ENCODE results near the gene CLEC18B. TPM values are rescaled to one million over a fixed set of nuclear protein-coding genes. Genes with fewer than 3 reads are reported as not detected.
"Not testable (repeated sequence)": the region's sequence is repeated elsewhere in the genome, so short reads cannot be mapped to it uniquely, and the experiment has no call there.

CLEC18B gene
- total RNA-seq, result 10 to 100 TPM in 1 of 9 donors, 1 to 10 TPM in 6, not detected in 2; 1.3 to 10.9 (median 4.2) TPM
- polyA plus RNA-seq, result 1 to 10 TPM in 2 of 3 donors, under 1 TPM in 1; 0.57 to 6.0 (median 3.4) TPM
- long read RNA-seq, donor 1, result 0 reads
- long read RNA-seq, donor 2, result 0 reads
- long read RNA-seq, donor 3, result 0 reads
- long read RNA-seq, donor 4, result 0 reads
- long read RNA-seq, donor 5, partial matches to known transcripts, result 1 of 27 reads
- long read RNA-seq, donor 5, other reads (novel, unspliced or antisense), result 26 of 27 reads
- long read RNA-seq, donor 6, result 0 reads
- long read RNA-seq, donor 7, result 0 reads
- long read RNA-seq, donor 8, result 0 reads
- long read RNA-seq, donor 9, result 0 reads
- long read RNA-seq, donor 10, result 0 reads

DNA sequence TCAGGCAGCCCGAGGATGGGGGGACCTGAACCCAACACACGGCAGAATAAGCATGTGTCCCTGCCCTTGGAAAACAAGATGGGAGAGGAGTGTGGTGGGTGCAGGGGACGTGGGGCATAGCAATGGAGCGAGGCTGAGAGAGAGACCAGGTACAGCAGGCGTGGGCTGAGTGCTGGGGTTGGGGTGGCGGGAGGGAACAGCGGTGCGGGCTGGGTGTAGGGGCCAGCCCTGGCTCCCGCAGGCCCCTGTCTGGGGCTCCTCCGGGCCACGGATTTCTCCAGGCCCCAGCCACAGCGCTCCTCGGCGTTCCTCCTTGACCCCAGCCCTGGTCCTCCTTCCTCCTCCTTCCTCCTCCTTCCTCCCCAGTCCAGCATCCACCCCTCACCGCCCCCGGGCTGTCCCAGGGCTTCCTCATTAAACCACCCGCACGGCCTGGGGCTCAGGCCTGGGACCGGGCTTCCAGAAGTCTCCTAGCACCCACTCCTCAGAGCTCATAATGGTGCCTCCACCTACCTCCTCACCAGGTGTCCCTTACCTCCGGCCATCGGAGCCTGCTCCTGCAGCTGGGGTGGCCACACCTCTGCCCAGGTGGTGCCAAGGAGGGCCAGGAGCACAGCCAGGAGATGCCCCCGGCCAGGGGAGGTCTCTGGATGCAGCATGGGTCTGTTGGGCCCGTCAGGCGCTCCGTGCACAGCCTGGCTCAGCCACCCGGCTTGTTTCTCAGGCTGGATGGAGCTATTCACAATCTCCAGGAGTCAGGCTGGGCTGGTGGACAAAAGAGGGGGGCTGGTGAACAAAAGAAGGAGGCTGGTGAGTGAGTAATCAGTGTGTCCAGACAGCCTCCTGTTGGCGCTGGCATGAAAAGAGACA is at the start of gene CLEC18B:
TSS of gene CLEC18B (minus strand) at position 867 of the 870 bp plus-strand sequence. CDS start at position 659, 208 bp downstream.
- WGBS, 4 donors, result 76 to 100% (median 84%) methylated on average over 1 to 8 of the region's 27 CpGs
- intact Hi-C loops (cut with DNase I); DNase-seq: not testable (repeated sequence)

DNA sequence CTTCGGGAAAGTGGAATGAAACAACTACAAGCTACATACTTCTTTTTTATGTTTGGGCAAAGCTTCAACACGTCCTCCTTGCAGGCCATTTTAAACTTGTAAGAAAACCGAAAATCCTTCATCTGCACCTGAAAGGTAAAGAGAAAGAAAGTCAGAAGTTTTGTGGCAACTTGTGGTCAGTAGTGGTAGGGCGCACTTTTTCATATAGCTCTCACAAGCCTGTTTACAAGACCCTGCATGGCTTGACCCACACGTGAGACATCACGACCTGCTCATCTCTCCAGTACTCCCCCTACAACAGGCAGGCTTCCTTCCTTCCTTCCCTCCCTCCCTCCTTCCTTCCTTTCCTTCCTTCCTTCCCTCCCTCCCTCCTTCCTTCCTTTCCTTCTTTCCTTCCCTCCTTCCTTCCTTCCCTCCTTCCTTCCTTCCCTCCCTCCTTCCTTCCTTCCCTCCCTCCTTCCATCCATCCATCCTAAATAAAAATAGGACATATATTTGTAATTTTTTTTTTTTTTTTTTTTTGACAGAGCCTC is 48.7 kb upstream of the CLEC18B start:
- DNase-seq, result no peak
- TF ChIP-seq, protein P1, sequence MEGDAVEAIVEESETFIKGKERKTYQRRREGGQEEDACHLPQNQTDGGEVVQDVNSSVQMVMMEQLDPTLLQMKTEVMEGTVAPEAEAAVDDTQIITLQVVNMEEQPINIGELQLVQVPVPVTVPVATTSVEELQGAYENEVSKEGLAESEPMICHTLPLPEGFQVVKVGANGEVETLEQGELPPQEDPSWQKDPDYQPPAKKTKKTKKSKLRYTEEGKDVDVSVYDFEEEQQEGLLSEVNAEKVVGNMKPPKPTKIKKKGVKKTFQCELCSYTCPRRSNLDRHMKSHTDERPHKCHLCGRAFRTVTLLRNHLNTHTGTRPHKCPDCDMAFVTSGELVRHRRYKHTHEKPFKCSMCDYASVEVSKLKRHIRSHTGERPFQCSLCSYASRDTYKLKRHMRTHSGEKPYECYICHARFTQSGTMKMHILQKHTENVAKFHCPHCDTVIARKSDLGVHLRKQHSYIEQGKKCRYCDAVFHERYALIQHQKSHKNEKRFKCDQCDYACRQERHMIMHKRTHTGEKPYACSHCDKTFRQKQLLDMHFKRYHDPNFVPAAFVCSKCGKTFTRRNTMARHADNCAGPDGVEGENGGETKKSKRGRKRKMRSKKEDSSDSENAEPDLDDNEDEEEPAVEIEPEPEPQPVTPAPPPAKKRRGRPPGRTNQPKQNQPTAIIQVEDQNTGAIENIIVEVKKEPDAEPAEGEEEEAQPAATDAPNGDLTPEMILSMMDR (IDR thresholded peaks at IDR 0.05), result no peak
- no peak for TF ChIP-seq POLR2A (IDR thresholded peaks at IDR 0.05)
- no peak overlapping the region for H3K4me3 ChIP-seq
- WGBS, 4 donors, result 79 to 97% (median 92%) methylated on average over 5 to 6 of the region's 6 CpGs
- no peak overlapping the region for H3K27ac ChIP-seq
- no peaks in the 10 kb centered on the region for H3K4me1 ChIP-seq (replicated peaks in 1 of 2)
- H3K36me3 ChIP-seq (replicated peaks in 1 of 2), result peaks cover 0 to 87% of the 10 kb centered on the region in 2 donors
- no peaks in the 10 kb centered on the region for H3K27me3 ChIP-seq
- H3K9me3 ChIP-seq (replicated peaks in 1 of 3), result no peaks in the 10 kb centered on the region
- intact Hi-C loops (cut with DNase I), result loop anchor here (10.0 kb wide), 1 partner anchor 155 kb away; no protein-coding TSS in a partner anchor

More for the DNA sequence above, at the start of gene CLEC18B:
- not testable (repeated sequence) for H3K27me3 ChIP-seq; H3K4me3 ChIP-seq; H3K27ac ChIP-seq; H3K36me3 ChIP-seq (replicated peaks in 1 of 2); H3K4me1 ChIP-seq (replicated peaks in 1 of 2); H3K9me3 ChIP-seq (replicated peaks in 1 of 3)

DNA sequence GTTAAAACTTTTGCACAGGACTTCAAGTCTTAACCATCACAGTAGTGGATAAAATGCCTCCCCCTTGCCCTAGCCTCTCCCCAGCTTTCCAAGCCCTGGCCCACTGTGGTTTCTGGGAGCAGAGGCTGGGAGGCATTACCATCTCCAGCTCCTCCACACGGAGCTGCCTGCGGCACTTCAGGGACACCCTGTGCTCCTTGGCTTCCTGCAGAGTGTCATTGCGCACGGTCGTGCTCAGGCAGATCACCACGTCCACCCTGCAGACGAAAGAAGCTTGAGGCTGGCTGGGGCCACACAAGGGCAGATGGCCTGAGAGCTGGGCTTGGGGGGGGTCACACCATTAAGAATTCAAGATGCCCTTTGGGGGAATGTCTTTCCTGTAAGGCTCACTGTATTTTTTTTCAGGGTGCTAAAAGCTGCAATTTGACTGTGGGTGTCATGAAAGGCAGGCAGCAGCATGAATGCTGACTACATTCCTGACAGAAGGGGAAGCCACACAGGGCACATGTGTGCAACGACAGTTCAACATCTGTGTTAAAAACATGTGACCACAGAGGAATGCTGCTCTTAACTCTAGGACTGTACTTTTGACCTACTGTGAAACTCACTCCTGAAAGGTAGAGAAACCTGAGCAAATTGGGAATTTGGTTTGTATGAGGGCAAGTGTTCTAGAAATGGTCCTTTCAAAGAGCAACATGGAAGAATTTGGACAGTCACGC is 47.7 kb upstream of the CLEC18B start:
- TF ChIP-seq, protein P1 (IDR thresholded peaks at IDR 0.05), result no peak
- no peak for TF ChIP-seq POLR2A (IDR thresholded peaks at IDR 0.05)
- Histone ChIP-seq H3K27ac (no peak overlapping the region), H3K4me3 (no peak overlapping the region), H3K36me3 (replicated peaks in 1 of 2) (peaks cover 0 to 85% of the 10 kb centered on the region in 2 donors), H3K27me3 (no peaks in the 10 kb centered on the region), H3K4me1 (replicated peaks in 1 of 2) (no peaks in the 10 kb centered on the region), H3K9me3 (replicated peaks in 1 of 3) (no peaks in the 10 kb centered on the region)
- intact Hi-C loops (cut with DNase I), result loop anchor here in 1 of 2 donors (10.0 kb wide), 1 partner anchor 156 kb away; no protein-coding TSS in a partner anchor
- DNase-seq, result no peak
- 87 to 93% (median 91%) methylated on average over 9 of the region's 9 CpGs for WGBS, 4 donors

DNA sequence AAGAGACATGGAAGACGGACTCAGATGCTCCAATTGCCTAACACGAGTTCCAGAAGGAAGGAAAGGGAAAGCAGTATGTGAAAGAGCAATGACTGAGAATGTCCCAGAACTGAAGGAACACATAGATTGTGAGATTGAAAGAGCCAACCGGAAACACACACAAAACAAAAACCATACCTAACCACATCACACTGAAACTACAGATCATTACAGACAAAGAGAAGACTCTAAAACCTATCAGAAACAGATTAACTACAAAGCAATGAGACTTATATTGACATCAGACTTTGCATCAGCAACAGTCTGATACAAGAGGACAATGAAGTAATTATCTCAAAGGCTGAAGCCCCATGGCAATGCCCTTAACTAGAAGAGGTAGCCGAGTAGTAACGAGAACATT is 45.6 kb upstream of the CLEC18B start:
- Histone ChIP-seq H3K36me3 (replicated peaks in 1 of 2) (peaks cover 0 to 91% of the 10 kb centered on the region in 2 donors), H3K4me3 (no peak overlapping the region), H3K27ac (no peak overlapping the region), H3K4me1 (replicated peaks in 1 of 2) (no peaks in the 10 kb centered on the region), H3K9me3 (replicated peaks in 1 of 3) (no peaks in the 10 kb centered on the region), H3K27me3 (no peaks in the 10 kb centered on the region)
- WGBS, 4 donors, result 93 to 95% (median 94%) methylated on average over 5 of the region's 5 CpGs
- no peak for DNase-seq
- intact Hi-C loops (cut with DNase I), result loop anchor here in 1 of 2 donors (10.0 kb wide), 1 partner anchor 158 kb away; no protein-coding TSS in a partner anchor
- no peak for TF ChIP-seq POLR2A (IDR thresholded peaks at IDR 0.05)
- TF ChIP-seq, protein P1 (IDR thresholded peaks at IDR 0.05), result no peak
